ENCODE data around the gene SLC39A11. TPM values are rescaled to one million over a fixed set of nuclear protein-coding genes. Genes with fewer than 3 reads are reported as not detected.
"Not testable (repeated sequence)": the region's sequence is repeated elsewhere in the genome, so short reads cannot be mapped to it uniquely, and the experiment has no call there.

Gene SLC39A11
- total RNA-seq, 1 donor from 2014 or later, result 21.5 TPM

DNA sequence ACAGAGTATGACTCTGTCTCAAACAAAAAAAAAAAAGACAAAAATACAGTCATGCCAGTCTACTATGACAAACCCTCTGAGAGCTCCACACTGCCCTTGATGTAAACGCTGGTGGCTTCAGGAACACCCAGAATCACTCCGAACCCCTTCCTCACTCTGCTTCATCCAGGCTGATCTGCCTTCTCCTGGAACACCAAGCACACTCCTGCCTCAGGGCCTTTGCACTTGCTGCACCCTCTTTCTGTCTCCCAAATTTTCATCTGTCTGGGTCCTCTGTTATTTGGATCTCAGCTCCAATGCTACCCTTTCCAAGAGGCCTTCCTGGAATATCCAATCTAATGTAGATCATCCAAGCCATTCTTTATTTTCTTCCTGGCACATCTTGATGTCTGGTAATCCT, 7.9 kb upstream of the SLC39A11 start:
- no peak overlapping the region for H3K4me3 Mint-ChIP-seq (ENCODE audit: unreplicated experiment)
- H3K36me3 ChIP-seq (ENCODE audit: insufficient read depth, low read length), result no peaks in the 10 kb centered on the region
- DNase-seq (ENCODE audit: low read depth) (no peak), FAIRE-seq (no peak)
- no peak overlapping the region for H3K27ac ChIP-seq (ENCODE audit: low read depth, low read length)
- no peaks in the 10 kb centered on the region for H3K79me2 ChIP-seq (ENCODE audit: insufficient read depth, low read length)
- peaks cover 25% of the 10 kb centered on the region for H3K27me3 Mint-ChIP-seq (ENCODE audit: low read depth, unreplicated experiment)
- TF ChIP-seq CTCF (IDR thresholded peaks at IDR 0.05; ENCODE audit: insufficient read depth, low read depth, low read length), result no peak
- TF ChIP-seq EZH2 (IDR thresholded peaks at IDR 0.05; ENCODE audit: insufficient read depth, low read length), result no peak
- H3K4me2 ChIP-seq (ENCODE audit: low read length), result no peak overlapping the region
- H4K20me1 ChIP-seq (ENCODE audit: insufficient read depth, low read length), result no peaks in the 10 kb centered on the region
- H3K9me3 Mint-ChIP-seq (ENCODE audit: unreplicated experiment), result peaks cover 4% of the 10 kb centered on the region
- no peak overlapping the region for H3K27ac Mint-ChIP-seq (ENCODE audit: unreplicated experiment)
- H3K9ac ChIP-seq (ENCODE audit: low read length), result no peak overlapping the region
- no peaks in the 10 kb centered on the region for H3K4me1 ChIP-seq (ENCODE audit: insufficient read depth, low read length)
- H2AFZ ChIP-seq (ENCODE audit: low read depth, low read length), result no peak overlapping the region
- no peak overlapping the region for H3K4me3 ChIP-seq (ENCODE audit: insufficient read depth, low read depth, low read length)
- H3K36me3 Mint-ChIP-seq (ENCODE audit: low read depth, unreplicated experiment), result no peaks in the 10 kb centered on the region
- H3K4me1 Mint-ChIP-seq (ENCODE audit: low read depth, unreplicated experiment), result no peaks in the 10 kb centered on the region
- H3K9me3 ChIP-seq (ENCODE audit: insufficient read depth, low read depth, low read length), result peaks cover 4% of the 10 kb centered on the region
- peaks cover 10% of the 10 kb centered on the region for H3K27me3 ChIP-seq (ENCODE audit: insufficient read depth, low read length)

DNA sequence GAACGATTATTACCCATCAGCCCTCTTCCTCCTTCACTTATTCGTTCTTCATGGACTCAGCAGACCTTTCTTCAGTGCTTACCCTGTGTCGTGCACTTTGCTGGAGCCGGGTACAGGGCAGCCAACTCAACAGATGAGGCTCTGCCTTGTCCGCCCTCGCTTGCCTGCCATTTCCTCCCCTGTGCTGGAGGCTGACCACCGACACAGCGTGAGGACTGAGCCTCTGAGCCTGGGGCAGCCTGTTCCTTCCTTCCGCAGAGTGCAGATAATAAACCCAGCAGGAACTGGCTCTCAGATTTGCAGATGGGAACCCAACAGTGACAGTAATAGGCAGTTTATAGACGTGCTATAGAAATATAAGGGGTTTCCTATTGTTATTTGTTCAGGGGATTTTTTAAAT, 7.0 kb upstream of the SLC39A11 start:
- Mint-ChIP-seq H3K4me1 (ENCODE audit: low read depth, unreplicated experiment) (no peaks in the 10 kb centered on the region), H3K27me3 (ENCODE audit: low read depth, unreplicated experiment) (peaks cover 28% of the 10 kb centered on the region), H3K27ac (ENCODE audit: unreplicated experiment) (no peak overlapping the region), H3K36me3 (ENCODE audit: low read depth, unreplicated experiment) (no peaks in the 10 kb centered on the region), H3K9me3 (ENCODE audit: unreplicated experiment) (peaks cover 4% of the 10 kb centered on the region), H3K4me3 (ENCODE audit: unreplicated experiment) (no peak overlapping the region)
- DNase-seq (ENCODE audit: low read depth), result no peak
- Histone ChIP-seq H3K4me2 (ENCODE audit: low read length) (no peak overlapping the region), H3K27me3 (ENCODE audit: insufficient read depth, low read length) (peaks cover 10% of the 10 kb centered on the region), H4K20me1 (ENCODE audit: insufficient read depth, low read length) (no peaks in the 10 kb centered on the region), H3K79me2 (ENCODE audit: insufficient read depth, low read length) (no peaks in the 10 kb centered on the region), H3K4me3 (ENCODE audit: insufficient read depth, low read depth, low read length) (no peak overlapping the region), H3K4me1 (ENCODE audit: insufficient read depth, low read length) (no peaks in the 10 kb centered on the region), H3K9me3 (ENCODE audit: insufficient read depth, low read depth, low read length) (no peaks in the 10 kb centered on the region), H3K27ac (ENCODE audit: low read depth, low read length) (no peak overlapping the region), H3K9ac (ENCODE audit: low read length) (no peak overlapping the region), H3K36me3 (ENCODE audit: insufficient read depth, low read length) (no peaks in the 10 kb centered on the region), H2AFZ (ENCODE audit: low read depth, low read length) (peak overlapping the region; percentile 26)
- TF ChIP-seq CTCF (IDR thresholded peaks at IDR 0.05; ENCODE audit: insufficient read depth, low read depth, low read length) (no peak), EZH2 (IDR thresholded peaks at IDR 0.05; ENCODE audit: insufficient read depth, low read length) (no peak)
- FAIRE-seq, result no peak

- H3K79me2 ChIP-seq (ENCODE audit: insufficient read depth, low read length), result no peaks in the 10 kb centered on the region
- TF ChIP-seq CTCF (IDR thresholded peaks at IDR 0.05; ENCODE audit: insufficient read depth, low read depth, low read length) (no peak), EZH2 (IDR thresholded peaks at IDR 0.05; ENCODE audit: insufficient read depth, low read length) (no peak)
- DNase-seq (ENCODE audit: low read depth) (no peak), FAIRE-seq (no peak)
- Mint-ChIP-seq H3K27me3 (ENCODE audit: low read depth, unreplicated experiment) (peaks cover 28% of the 10 kb centered on the region), H3K4me3 (ENCODE audit: unreplicated experiment) (no peak overlapping the region), H3K36me3 (ENCODE audit: low read depth, unreplicated experiment) (no peaks in the 10 kb centered on the region), H3K4me1 (ENCODE audit: low read depth, unreplicated experiment) (no peaks in the 10 kb centered on the region), H3K27ac (ENCODE audit: unreplicated experiment) (no peak overlapping the region), H3K9me3 (ENCODE audit: unreplicated experiment) (peaks cover 1% of the 10 kb centered on the region)
- no peak overlapping the region for H3K4me3 ChIP-seq (ENCODE audit: insufficient read depth, low read depth, low read length)
- peaks cover 10% of the 10 kb centered on the region for H3K27me3 ChIP-seq (ENCODE audit: insufficient read depth, low read length)
- H3K4me1 ChIP-seq (ENCODE audit: insufficient read depth, low read length), result no peaks in the 10 kb centered on the region
- no peak overlapping the region for H3K27ac ChIP-seq (ENCODE audit: low read depth, low read length)
- no peak overlapping the region for H3K4me2 ChIP-seq (ENCODE audit: low read length)
- no peak overlapping the region for H2AFZ ChIP-seq (ENCODE audit: low read depth, low read length)
- H3K9ac ChIP-seq (ENCODE audit: low read length), result no peak overlapping the region
- H4K20me1 ChIP-seq (ENCODE audit: insufficient read depth, low read length), result no peaks in the 10 kb centered on the region
- H3K36me3 ChIP-seq (ENCODE audit: insufficient read depth, low read length), result no peaks in the 10 kb centered on the region
- H3K9me3 ChIP-seq (ENCODE audit: insufficient read depth, low read depth, low read length), result no peaks in the 10 kb centered on the region
Observed at GRCh38 chr17:73098919-73099318, 6.4 kb upstream of the SLC39A11 start.

GRCh38 chr17:73097973-73098765, 5.7 kb upstream of the SLC39A11 start:
- not testable (repeated sequence) for H3K4me3 Mint-ChIP-seq (ENCODE audit: unreplicated experiment); H3K4me1 ChIP-seq (ENCODE audit: insufficient read depth, low read length); H3K79me2 ChIP-seq (ENCODE audit: insufficient read depth, low read length); H3K4me1 Mint-ChIP-seq (ENCODE audit: low read depth, unreplicated experiment); H4K20me1 ChIP-seq (ENCODE audit: insufficient read depth, low read length); H3K9ac ChIP-seq (ENCODE audit: low read length); H3K36me3 ChIP-seq (ENCODE audit: insufficient read depth, low read length); H3K4me3 ChIP-seq (ENCODE audit: insufficient read depth, low read depth, low read length); DNase-seq (ENCODE audit: low read depth); H3K9me3 Mint-ChIP-seq (ENCODE audit: unreplicated experiment); H3K9me3 ChIP-seq (ENCODE audit: insufficient read depth, low read depth, low read length); FAIRE-seq; H3K36me3 Mint-ChIP-seq (ENCODE audit: low read depth, unreplicated experiment); H2AFZ ChIP-seq (ENCODE audit: low read depth, low read length); H3K27me3 ChIP-seq (ENCODE audit: insufficient read depth, low read length); H3K27ac Mint-ChIP-seq (ENCODE audit: unreplicated experiment); H3K27ac ChIP-seq (ENCODE audit: low read depth, low read length); H3K4me2 ChIP-seq (ENCODE audit: low read length)
- peaks cover 28% of the 10 kb centered on the region for H3K27me3 Mint-ChIP-seq (ENCODE audit: low read depth, unreplicated experiment)

Data from astrocyte (in vitro differentiated cells and primary cell).